Subcutaneous adipose tissue (tissue), 4 donors: ENCODE data around the gene CELA1. TPM values are rescaled to one million over a fixed set of nuclear protein-coding genes. Genes with fewer than 3 reads are reported as not detected.

Experiments
- total RNA-seq, 4 donors: library from RNA; depleted of rRNA; stranded (reverse); fragments of >200 nt; gene quantifications; one replicate each; pipeline ENCODE4 v1.1.0, GENCODE V29; 2016
- TF ChIP-seq, protein P1 (sequence below): fragments of 450-650 bp; IDR thresholded peaks from one replicate; pipeline ENCODE4 v1.5.1; 2016; ENCODE audit warnings: low read depth, mild to moderate bottlenecking, control low read depth, antibody characterized with exemption, moderate library complexity

CELA1 gene
- total RNA-seq, 4 donors from 2014 or later, result not detected

DNA sequence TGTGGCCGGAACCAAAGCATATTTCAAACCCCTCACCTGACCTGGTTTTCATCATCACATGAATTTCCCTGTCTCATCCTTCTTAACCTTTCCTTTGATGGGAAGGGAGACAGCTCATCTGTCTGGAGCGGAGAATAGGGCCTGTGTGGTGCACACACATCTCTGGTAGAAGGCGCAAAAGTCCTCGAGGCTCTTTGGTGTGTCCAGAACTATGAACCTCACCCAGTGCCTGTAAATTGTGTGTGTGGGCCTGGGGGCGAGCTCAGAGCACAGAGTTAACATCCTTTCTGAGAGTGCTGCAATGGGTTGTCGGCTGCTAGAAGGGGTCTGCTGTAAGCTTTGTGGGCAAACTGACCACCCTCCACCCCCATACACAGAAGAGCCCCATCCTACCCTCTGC lies 44.0 kb upstream of the CELA1 start:
- TF ChIP-seq, protein P1, sequence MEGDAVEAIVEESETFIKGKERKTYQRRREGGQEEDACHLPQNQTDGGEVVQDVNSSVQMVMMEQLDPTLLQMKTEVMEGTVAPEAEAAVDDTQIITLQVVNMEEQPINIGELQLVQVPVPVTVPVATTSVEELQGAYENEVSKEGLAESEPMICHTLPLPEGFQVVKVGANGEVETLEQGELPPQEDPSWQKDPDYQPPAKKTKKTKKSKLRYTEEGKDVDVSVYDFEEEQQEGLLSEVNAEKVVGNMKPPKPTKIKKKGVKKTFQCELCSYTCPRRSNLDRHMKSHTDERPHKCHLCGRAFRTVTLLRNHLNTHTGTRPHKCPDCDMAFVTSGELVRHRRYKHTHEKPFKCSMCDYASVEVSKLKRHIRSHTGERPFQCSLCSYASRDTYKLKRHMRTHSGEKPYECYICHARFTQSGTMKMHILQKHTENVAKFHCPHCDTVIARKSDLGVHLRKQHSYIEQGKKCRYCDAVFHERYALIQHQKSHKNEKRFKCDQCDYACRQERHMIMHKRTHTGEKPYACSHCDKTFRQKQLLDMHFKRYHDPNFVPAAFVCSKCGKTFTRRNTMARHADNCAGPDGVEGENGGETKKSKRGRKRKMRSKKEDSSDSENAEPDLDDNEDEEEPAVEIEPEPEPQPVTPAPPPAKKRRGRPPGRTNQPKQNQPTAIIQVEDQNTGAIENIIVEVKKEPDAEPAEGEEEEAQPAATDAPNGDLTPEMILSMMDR, result no peak

DNA sequence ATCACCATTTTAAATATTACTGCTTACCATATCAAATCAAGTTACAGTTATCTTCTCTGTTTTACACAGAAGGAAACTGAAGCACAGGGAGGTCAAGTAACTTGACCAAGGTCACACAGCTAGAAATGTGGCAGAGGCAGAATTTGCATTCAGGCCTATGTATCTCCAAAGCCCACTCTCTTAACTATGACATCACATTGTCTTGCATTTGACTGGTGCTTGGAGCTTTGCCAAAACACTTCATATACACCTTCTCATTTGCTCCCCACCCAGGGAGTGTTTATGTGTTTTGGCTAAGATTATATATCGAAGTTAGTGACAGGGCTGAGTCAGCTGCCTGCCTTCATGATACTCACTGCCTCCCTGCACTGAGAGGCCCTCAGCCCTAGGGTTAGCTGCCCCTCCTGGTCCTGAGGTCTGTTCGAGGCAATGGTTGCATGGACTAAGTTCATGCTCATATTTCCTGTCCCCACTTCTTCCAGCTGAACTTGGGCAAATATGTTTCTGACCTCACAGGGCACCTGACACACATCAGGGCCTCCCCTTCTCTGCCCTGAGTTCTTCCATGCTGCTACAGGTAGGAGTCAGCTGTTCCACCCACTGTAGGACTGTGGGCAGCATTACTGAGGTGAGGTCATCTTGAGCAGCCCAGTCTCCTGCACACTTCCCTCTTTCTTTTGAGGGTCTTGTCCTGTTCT lies 43.0 kb upstream of the CELA1 start:
- TF ChIP-seq, protein P1, result no peak

DNA sequence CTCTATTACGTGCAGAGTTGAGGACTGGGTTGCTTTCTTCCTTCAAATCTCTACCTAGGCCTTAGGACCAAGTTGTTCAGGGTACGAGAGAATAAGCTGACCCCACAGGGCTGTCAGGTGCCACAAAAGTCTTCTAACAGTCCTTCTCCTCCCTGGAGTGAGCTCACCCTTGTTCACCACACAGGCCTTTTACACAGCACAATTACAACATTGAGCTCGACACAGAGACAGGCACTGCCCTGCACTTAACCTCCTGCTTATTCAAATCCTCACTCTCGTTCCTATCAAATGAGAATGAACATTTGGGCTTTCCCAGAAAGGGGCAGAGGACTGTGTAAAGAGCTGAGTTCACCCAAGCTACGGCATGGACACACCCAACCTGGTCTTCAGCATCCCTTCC lies 42.4 kb upstream of the CELA1 start:
- TF ChIP-seq, protein P1, result no peak

DNA sequence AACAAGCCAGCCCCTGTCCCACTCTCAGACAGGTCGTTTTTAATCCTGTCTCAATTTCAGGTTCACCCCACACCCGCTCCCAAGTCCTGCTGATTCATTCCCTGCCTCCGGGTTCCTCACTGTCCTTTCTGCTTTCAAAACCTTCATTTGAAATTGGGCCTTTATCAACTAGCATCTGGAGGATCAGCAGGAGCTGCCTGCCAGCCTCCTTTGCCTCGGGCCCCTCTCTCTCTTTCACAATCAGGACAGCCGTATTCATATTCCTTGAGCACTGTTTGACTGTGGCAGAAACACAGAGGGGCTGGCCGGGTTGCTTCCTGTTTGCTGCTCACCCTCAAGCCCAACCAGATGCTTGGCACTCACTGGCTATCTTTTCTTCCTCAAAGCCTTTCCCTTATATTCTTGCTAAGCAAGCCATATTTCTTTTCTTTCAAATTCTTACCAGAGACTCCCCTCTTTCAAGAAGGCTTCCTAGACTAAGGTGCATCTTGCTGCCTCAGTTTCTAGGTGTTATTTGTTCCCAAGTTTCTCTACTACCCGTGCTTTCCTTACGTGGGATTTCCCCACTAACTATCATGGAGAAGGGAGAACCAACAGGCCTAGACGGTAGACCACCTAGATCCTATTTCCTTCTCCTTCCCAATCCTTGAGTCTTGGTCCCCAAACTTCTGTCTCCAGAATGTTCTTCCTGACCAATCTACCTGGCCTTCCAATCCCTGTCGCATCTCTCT lies 41.8 kb upstream of the CELA1 start:
- TF ChIP-seq, protein P1, result no peak

DNA sequence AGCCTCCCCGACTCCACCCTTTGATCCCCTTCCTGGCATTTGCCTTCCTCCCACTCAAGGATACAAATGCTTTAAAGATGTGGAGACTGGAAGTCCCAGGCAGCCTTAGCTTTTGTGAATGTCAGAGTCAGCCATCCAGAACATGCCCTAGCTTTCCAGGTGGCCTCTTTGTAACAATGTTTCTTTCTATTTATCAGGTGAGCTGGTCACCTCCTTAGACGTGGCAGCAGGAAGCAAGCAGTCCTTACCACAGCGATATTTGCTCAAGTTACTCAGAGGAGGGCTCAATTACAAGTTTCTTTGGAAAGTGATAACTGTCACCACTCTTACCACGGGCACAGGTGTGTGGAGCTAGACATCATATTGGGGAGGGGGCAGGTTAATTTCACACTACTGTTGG lies 39.9 kb upstream of the CELA1 start:
- TF ChIP-seq, protein P1, result no peak

DNA sequence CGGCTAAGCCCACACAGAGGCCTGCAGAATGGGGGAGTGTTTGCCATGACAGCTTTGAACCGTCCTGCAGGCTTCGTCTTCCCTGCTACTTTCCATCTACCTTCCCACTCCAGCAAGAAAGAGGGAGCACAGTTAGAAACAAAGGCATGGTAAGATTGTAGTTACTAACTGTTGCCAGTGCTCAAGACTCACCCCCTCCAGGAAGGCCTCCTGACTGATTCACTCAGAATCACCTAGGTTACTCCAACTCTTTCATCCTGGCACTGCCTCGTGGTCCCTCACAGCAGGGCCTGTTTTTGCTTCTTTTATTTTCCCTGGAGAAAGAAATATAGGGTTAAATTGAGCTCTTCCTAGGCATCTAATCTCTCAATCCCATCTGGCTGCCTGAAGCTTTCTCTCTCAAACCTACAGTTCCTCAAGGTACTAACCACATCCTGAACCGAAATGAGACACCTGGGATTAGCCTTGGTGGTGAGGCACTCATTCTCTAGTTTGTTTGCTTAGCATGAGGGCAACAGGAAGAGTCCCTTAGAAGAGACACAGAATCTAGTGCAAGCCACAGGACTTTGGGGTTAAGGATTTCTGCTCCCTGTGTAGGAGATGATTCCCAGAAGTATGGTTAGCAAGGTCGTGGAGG lies 36.9 kb upstream of the CELA1 start:
- TF ChIP-seq, protein P1, result no peak

DNA sequence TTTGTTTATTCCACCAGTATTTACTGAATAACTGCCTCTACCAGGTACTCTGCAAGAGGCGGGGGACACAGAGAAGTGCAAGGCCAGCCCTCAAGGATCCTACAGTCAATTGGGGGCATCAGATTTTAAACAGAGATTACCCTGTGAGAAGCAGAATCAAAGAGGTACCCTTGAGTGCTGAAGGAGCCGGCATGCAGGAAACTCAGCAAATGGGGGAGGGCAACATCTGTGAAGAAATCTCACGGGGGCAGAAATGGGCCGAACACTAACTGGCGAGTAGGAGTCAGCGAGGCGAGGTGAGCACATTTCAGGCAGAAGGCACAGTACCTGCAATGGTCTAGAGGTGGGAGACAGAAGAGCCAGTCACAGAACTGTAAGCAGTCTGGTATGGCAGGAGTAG lies 35.7 kb upstream of the CELA1 start:
- TF ChIP-seq, protein P1, result no peak
